ENCODE measurements around the gene PCBP2.

DNA sequence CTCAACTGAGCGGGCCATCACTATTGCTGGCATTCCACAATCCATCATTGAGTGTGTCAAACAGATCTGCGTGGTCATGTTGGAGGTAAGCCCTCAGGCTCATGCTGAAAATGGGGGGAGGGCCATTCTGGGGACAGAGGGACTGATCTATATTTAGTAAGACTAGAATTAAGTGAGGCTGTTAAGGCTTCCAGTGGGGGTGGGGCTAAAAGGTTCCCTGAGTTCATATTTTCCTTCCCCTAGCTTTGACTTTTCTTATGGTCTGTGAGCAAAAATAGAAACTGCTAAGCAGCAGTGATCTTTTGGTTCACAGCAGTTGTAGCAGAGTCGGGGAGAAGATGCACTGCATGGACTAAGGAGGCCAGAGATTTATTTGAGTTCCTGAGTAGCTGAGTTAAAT, 9.2 kb downstream of the PCBP2 start:
- TF ChIP-seq, protein P1, sequence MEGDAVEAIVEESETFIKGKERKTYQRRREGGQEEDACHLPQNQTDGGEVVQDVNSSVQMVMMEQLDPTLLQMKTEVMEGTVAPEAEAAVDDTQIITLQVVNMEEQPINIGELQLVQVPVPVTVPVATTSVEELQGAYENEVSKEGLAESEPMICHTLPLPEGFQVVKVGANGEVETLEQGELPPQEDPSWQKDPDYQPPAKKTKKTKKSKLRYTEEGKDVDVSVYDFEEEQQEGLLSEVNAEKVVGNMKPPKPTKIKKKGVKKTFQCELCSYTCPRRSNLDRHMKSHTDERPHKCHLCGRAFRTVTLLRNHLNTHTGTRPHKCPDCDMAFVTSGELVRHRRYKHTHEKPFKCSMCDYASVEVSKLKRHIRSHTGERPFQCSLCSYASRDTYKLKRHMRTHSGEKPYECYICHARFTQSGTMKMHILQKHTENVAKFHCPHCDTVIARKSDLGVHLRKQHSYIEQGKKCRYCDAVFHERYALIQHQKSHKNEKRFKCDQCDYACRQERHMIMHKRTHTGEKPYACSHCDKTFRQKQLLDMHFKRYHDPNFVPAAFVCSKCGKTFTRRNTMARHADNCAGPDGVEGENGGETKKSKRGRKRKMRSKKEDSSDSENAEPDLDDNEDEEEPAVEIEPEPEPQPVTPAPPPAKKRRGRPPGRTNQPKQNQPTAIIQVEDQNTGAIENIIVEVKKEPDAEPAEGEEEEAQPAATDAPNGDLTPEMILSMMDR (IDR thresholded peaks at IDR 0.05): no peak
- no peak for TF ChIP-seq POLR2A (IDR thresholded peaks at IDR 0.05)

Measured in adrenal gland (tissue), 5 donors.